HG03139 (cell line): ENCODE results near the gene TET2.

Source experiments
- ATAC-seq: cut with Tn5 transposase; IDR thresholded peaks from one replicate; pipeline ENCODE4 v1.9.1; 2021; ENCODE audit not compliant: unreplicated experiment

Gene TET2

GRCh38 chr4:105146276-105147015, at the start of gene TET2:
TET2 (plus strand) TSS chr4:105146876; CDS start chr4:105233943, 87,067 bp downstream.
- peak; percentile 82 for ATAC-seq

DNA sequence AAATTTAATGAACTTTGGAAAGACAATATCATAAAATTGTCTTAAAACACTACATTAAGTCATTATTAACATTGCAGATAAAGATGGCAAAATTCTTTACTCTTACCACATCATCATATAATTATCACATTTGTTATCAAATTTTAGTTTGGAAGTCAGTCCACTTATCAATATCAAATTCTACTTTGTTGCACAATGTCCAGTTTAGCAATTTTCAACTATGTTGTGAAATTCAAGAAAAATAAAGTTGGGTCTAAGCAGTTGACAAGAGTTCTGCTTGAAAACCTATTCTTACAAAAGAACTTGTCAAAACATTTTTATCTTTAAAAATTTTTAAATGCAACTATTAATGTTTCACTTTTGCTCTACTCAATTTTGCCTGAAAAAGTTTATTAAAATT, 44.7 kb upstream of the TET2 start:
- no peak for ATAC-seq

DNA sequence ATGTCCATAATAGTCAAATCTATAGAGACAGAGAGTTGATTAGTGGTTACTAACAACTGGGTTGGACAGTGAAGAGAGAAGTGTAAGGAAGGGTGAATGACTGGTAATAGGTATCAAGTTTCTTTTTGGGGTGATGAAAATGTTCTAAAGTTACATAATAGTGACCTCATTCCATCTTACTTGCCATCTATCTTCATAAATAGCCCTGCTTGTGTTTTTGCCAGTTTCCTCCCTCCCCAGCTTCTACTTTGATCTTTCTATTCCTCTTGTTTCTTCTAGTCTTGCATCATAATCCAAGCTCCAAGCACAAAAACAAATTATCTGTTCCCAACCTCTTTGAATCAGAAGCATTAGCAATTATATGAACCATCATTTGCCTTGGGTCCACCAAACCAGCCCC, 40.2 kb upstream of the TET2 start:
- ATAC-seq: no peak

GRCh38 chr4:105107095-105107856, 39.4 kb upstream of the TET2 start:
- no peak for ATAC-seq

- ATAC-seq: no peak
These were observed 37.7 kb upstream of the TET2 start for GRCh38 chr4:105108971-105109370.

GRCh38 chr4:105112274-105112673, 34.4 kb upstream of the TET2 start:
- no peak for ATAC-seq

DNA sequence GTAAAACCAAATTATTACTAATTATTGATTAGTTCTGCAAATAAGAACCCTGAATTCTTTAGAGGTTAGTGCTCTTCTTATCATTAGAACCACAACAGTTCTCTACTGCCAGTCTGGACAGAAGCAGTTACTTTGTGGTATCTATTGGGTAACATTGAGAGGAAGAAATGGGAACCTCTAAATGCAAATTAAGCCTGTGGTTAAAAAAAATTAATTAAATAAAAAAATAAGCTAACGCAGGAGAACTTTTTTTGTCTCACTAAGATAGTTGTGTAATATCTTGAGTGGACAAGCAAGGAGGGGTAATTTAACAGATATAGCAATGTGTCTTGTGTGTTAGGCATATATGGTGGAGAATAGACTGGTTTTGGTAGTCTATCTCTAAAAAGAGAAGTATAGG, 32.9 kb upstream of the TET2 start:
- ATAC-seq: peak; percentile 63

DNA sequence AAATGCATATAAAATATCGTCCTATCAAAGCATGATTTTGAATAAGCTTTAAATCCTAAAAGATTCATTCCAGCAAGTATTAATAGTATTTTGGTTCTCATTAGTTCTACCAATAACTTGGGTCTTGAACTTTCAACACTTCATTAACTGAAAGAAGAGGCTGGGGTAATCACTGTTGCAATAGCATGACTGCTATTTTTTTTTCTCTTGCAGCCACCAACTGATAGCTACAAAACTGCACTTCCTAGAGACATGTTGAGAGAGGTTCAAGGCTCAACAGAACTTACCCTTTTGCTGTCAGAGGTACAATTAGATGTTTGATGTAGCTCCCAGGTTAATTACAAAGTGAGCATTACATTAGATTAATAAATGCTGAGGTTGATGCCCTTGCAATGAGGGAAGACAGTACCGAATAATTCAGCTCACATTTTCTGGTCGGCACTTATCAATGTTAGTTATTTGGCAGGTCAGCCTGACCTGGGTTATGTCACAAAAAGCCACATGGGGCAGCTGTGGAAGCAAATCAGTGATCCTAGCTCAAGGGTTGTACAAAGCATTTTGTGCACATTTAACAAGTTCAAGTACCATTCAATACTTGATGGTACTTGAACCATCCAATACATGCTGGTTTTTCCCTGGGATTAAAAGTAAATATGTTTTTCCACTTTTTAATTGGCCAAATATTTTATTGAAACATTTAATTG, 29.9 kb upstream of the TET2 start:
- ATAC-seq: no peak

GRCh38 chr4:105119356-105119755, 27.3 kb upstream of the TET2 start:
- ATAC-seq: no peak

DNA sequence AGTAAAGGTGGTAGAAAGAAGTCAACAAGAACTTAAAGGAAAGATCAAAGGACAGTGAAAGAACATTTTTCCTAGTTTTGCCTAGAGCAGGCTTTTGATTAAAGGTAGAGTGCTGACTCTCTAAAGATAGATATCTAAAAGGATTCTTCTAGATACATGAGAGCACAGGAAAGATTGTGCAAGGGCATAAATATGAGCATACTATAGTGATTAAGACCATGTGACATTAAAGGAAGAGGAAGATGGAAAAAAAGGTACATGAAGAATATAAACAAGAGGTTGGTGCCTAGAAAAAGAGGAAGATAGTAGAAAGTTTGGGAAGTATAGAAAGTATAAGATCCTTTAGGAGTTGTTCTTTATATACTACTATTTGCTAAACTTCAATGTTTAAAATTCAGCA, 26.1 kb upstream of the TET2 start:
- no peak for ATAC-seq

GRCh38 chr4:105122350-105122749, 24.3 kb upstream of the TET2 start:
- ATAC-seq: no peak

DNA sequence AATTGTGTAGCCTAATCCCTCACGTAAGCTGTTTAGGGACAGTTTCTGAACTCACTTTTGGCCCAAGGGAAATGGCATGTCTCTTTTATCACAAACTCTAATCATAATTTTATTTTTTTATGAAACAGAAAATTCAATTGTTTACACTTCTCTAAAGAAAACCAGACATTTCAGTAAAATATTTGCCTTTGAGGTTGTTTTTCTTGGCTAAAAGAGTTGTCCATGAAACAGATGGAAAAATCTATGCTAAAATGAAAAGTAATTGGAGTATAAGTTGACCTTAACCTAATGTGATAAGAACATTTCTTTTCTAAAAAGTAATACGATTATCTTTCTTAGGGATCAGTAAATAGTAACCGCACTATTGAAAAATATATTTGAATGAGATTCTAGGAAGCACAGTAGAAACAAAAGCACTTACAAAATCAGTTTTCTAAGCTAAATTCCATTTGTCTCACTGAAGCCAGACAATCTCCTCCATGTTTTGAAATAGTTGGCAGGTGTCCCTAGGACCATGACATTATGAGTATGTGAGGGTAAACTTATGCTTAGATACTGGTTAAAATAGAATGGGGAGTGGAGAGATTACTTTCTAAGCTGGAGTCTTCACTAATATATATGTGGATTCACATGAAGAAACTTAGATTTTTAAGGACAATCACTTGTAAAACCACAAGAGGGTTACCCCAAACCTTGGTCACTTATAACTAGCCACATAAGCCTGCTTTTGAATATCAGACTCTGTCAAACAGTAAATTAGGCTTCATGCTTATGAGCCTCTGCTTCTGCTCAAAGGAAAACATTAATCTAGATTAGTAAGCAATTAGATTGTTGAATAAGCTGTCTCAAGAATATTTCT, 20.1 kb upstream of the TET2 start:
- ATAC-seq: no peak

GRCh38 chr4:105127170-105127445, 19.6 kb upstream of the TET2 start:
- ATAC-seq: no peak

GRCh38 chr4:105128208-105128607, 18.5 kb upstream of the TET2 start:
- ATAC-seq: no peak

DNA sequence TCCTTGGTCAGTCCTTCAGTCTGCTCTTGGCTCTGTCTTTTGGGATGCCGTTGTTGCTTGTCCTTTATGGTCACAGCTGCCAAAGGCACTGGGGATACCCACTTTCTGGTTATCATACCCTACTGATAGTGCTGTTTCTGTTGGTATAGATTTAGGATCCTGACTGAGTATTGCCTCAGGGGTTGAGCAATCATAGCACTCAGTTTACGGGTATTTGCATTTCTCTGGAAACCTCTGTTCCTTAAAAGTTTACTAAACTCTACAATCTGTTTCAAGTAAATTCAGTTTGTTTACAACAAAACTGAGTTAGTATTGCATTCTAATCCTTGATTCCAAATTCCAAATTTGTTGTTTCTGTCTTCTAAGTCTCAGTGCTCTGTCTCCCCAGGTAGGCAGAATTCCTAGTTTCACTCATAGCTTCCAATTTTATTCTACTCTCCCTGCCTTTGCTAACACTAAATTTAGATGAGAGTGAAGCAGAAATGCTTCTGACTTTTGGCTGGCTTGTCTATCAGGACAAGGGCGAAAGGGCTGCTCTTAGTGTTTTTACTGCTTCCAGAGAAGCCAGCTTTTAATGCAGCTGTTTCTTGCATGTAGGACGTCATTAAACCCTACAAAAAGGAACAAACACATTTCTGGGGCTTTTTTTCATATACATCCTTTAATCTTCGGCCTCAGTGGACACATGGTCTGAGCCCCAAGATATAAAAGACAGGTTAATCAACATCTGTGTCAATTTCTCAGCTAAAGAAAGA, 17.2 kb upstream of the TET2 start:
- ATAC-seq: no peak

DNA sequence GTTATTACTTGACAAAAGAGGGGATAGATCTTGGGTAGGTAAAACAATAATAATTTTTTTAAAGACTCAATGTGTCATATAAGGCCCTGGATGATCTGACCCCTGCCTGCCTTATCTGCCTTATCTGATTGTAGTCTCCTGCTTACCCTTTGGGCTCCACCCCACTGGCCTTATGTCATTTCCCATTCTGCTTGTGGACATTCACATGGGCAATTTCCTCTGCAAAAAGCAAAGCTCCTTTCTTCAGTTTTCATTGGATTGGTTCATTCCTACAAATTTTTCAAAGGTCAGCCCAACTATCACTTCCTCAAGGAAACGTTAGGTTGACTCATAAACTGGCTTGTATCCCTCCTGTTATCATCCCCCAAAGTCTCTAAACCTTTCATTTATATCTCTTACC, 15.7 kb upstream of the TET2 start:
- no peak for ATAC-seq

- no peak for ATAC-seq
These were observed 12.7 kb upstream of the TET2 start for GRCh38 chr4:105133976-105134375.

GRCh38 chr4:105135785-105136184, 10.9 kb upstream of the TET2 start:
- ATAC-seq: no peak

DNA sequence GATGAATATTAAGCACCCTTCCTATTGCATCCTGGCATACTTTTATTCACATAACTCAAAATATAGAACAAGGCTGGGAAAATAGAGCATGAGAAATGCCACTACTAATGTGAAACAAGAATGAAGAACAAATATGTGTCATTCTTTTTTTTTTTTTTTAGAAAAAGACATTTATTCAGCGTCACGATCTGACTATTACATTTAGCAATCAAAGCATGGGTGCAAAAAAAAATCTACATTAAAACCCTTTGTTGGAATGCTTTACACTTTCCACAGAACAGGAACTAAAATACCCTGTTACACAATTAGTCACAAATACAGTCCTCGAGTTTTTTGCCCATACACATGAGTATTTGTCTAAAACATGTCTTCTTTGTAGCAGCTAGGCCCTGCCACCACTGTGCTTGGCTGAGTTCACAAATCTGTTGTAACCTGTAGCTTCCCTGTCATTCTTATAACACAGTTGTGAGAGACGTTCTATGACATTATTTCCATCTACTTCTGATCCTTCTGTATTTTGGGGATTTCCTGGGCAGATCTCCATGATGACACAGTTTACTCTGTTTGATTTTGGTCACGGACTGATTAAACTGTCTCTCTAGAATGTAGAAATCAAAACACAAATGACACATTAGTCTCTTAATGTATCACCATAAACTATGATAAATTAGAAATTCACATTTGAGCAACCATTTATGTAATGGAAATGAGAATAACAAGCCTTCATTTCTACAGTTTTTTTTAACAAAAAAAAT, 9.4 kb upstream of the TET2 start:
- ATAC-seq: no peak

- ATAC-seq: no peak
These were observed 7.0 kb upstream of the TET2 start for GRCh38 chr4:105139646-105140045.
